Heart left ventricle (tissue), 16 donors: ENCODE data around the gene LRFN4. TPM values are rescaled to one million over a fixed set of nuclear protein-coding genes. Genes with fewer than 3 reads are reported as not detected.

ENCODE experiments used
- ATAC-seq, 4 donors: fragments of 200-7000 bp; cut with Tn5 transposase; one replicate each; pipeline ENCODE4 v1.9.1; 2020 to 2022; ENCODE audit warnings: moderate library complexity in 4 of 4, mild to moderate bottlenecking in 3 of 4, moderate number of reproducible peaks in 1 of 4
- DNase-seq, 5 donors: peaks; one replicate each; pipeline ENCODE4 v3.0.0-alpha.2; 2020
- H3K27ac ChIP-seq, 12 donors: fragments of 200-600 bp; sonication (generic) in 4 of 12; one replicate each; pipeline versions ENCODE4 v1.5.0 to v1.8.0; 2016 to 2022; ENCODE audit warnings: mild to moderate bottlenecking in 2 of 12
- H3K27me3 ChIP-seq, 9 donors: fragments of 200-600 bp; sonication (generic) in 2 of 9; one replicate each; pipeline versions ENCODE4 v1.5.1 to v1.8.0; 2016 to 2022; ENCODE audit warnings: mild to moderate bottlenecking in 3 of 9
- H3K36me3 ChIP-seq, 9 donors: fragments of 200-600 bp; sonication (generic) in 2 of 9; one replicate each; pipeline versions ENCODE4 v1.5.0 to v1.8.0; 2018 to 2022; ENCODE audit warnings: mild to moderate bottlenecking in 2 of 9
- H3K4me1 ChIP-seq, 12 donors: fragments of 200-600 bp; sonication (generic) in 4 of 12; one replicate each; pipeline versions ENCODE4 v1.5.0 to v1.8.0; 2016 to 2022; ENCODE audit warnings: mild to moderate bottlenecking in 3 of 12
- H3K4me3 ChIP-seq, 12 donors: fragments of 200-600 bp; sonication (generic) in 4 of 12; one replicate each; pipeline versions ENCODE4 v1.5.0 to v1.8.0; 2017 to 2022; ENCODE audit warnings: mild to moderate bottlenecking in 9 of 12, moderate library complexity in 4 of 12
- H3K9me3 ChIP-seq, 12 donors: fragments of 200-600 bp; sonication (generic) in 4 of 12; one replicate each; pipeline versions ENCODE4 v1.5.0 to v1.8.0; 2016 to 2022; ENCODE audit warnings: mild to moderate bottlenecking in 1 of 12
- CTCF ChIP-seq, 12 donors: fragments of 200-600 bp; sonication (generic) in 4 of 12; IDR thresholded peaks; one replicate each; pipeline versions ENCODE4 v1.5.0 to v1.8.0; 2018 to 2022; ENCODE audit warnings: antibody characterized with exemption in 12 of 12, mild to moderate bottlenecking in 5 of 12
- POLR2A ChIP-seq, 2 donors: fragments of 450-650 bp; IDR thresholded peaks; one replicate each; pipeline ENCODE4 v1.6.1; 2017; ENCODE audit warnings: antibody characterized with exemption in 2 of 2, mild to moderate bottlenecking in 2 of 2, moderate library complexity in 2 of 2
- WGBS, 4 donors: extraction: QIAGEN DNeasy Blood & Tissue Kit in 2 of 4; methylation state at CpG; one replicate each; pipeline versions ENCODE4 v1.1.5 to v1.1.7; 2013 to 2018; 5-methylcytosine and 5-hydroxymethylcytosine counted together
- intact Hi-C, 10 donors: fragments of 100-400 bp; cut with DNase I; formaldehyde crosslinking; loops; one replicate each; pipeline versions ENCODE4 v1.11.1 to v1.14.2; 2022
- polyA plus RNA-seq, 2 donors: library from polyadenylated mRNA; stranded (reverse); fragments of 200-250 nt; gene quantifications; one replicate each; pipeline ENCODE4 v1.2.3, GENCODE V29; 2013
- total RNA-seq, 9 donors: library from RNA; depleted of rRNA in 2 of 9; stranded (reverse); fragments of >200 nt in 2 of 9; fragmentation: NEBNext Ultra II Directional in 3 of 9; extraction: Animal tissue kit (Norgen Biotek cat#: 25700) in 3 of 9; gene quantifications; one replicate each; pipeline versions ENCODE4 v1.1.0 to v1.2.4, GENCODE V29; 2016 to 2023
- donor health status: ischemic (EF 13 %, LVEDD 7.1; RV severe dilation, severe dysfunction).
- donor health status: healthy with polysubstance abuse.
- donor health status: DM: no; HTN: yes; CAD: no.
- donor health status: DM: no; HTN: no; CAD: no.
- donor health status: ischemic (EF 25% LVEDD 6.9; RV normal size, moderate dysfunction).
- donor health status: ischemic (EF 25% LVEDD 5.7; RV mildly dilated, moderate dysfunction).
- donor health status: healthy.
- donor health status: DM: yes; HTN: yes; CAD: no.
- donor health status: ischemic (EF 35%, LVEDD 5.7; RV mildly dilated, moderate dysfunction).
- donor health status: nonischemic (EF 11% LVEDD 7.7; RV severe dilation, severe dysfunction).
- donor health status: DM: yes; HTN: yes; CAD: no.
- donor health status: PGD.
- donor health status: ischemic (EF 29% LVEDD 5.4; RV normal size, mild dysfunction).
- donor health status: nonischemic (EF 23%, LVEDD 6.1; RV moderate dilation, normal function).

Gene LRFN4
- total and polyA plus RNA-seq, 11 donors = 8.2 to 22.1 (median 15.4) TPM

- no peak overlapping the region for H3K27ac ChIP-seq
- no peak for TF ChIP-seq POLR2A (IDR thresholded peaks at IDR 0.05)
- TF ChIP-seq CTCF (IDR thresholded peaks at IDR 0.05) = no peak
- 59 to 73% (median 69%) methylated on average over 12 of the region's 12 CpGs for WGBS, 4 donors
- no peaks in the 10 kb centered on the region for H3K27me3 ChIP-seq
- no peaks in the 10 kb centered on the region for H3K36me3 ChIP-seq
- ATAC-seq (no peak), DNase-seq (no peak)
- H3K4me3 ChIP-seq = no peak overlapping the region
- H3K4me1 ChIP-seq = peaks cover 0 to 17% (median 0%) of the 10 kb centered on the region in 12 donors
- intact Hi-C loops = no loop called here
- no peaks in the 10 kb centered on the region for H3K9me3 ChIP-seq
Measured at GRCh38 chr11:66878474-66878873, 21.6 kb downstream of the LRFN4 start.

GRCh38 chr11:66879000-66879399 is 22.1 kb downstream of the LRFN4 start:
- no peak overlapping the region for H3K4me3 ChIP-seq
- no peaks in the 10 kb centered on the region for H3K36me3 ChIP-seq
- H3K27me3 ChIP-seq = no peaks in the 10 kb centered on the region
- intact Hi-C loops = no loop called here
- peaks cover 0 to 17% (median 0%) of the 10 kb centered on the region in 12 donors for H3K4me1 ChIP-seq
- WGBS, 4 donors = 88 to 97% (median 94%) methylated on average over 4 to 7 of the region's 7 CpGs
- TF ChIP-seq POLR2A (IDR thresholded peaks at IDR 0.05) (no peak), CTCF (IDR thresholded peaks at IDR 0.05) (no peak)
- H3K27ac ChIP-seq = no peak overlapping the region
- DNase-seq = no peak
- no peaks in the 10 kb centered on the region for H3K9me3 ChIP-seq
- ATAC-seq = no peak

- Histone ChIP-seq H3K27me3 (no peaks in the 10 kb centered on the region), H3K4me3 (no peak overlapping the region), H3K9me3 (no peaks in the 10 kb centered on the region), H3K27ac (no peak overlapping the region), H3K36me3 (no peaks in the 10 kb centered on the region), H3K4me1 (peaks cover 0 to 17% (median 0%) of the 10 kb centered on the region in 12 donors)
- 92 to 96% (median 93%) methylated on average over 9 of the region's 9 CpGs for WGBS, 4 donors
- ATAC-seq (no peak), DNase-seq (no peak)
- no peak for TF ChIP-seq CTCF (IDR thresholded peaks at IDR 0.05)
- TF ChIP-seq POLR2A (IDR thresholded peaks at IDR 0.05) = no peak
- intact Hi-C loops = no loop called here
Measured at GRCh38 chr11:66879583-66879982, 22.7 kb downstream of the LRFN4 start.

- intact Hi-C loops = loop anchor here in 3 of 10 donors (5.0 kb wide), 2 partner anchors 183 to 188 kb away; no protein-coding TSS in a partner anchor
- peak in 1 of 5 donors; percentile 28 for DNase-seq
- 89 to 92% (median 89%) methylated on average over 8 of the region's 8 CpGs for WGBS, 4 donors
Measured at GRCh38 chr11:66879999-66880398, 23.1 kb downstream of the LRFN4 start.

More at GRCh38 chr11:66879999-66880398, 23.1 kb downstream of the LRFN4 start:
- Histone ChIP-seq H3K4me3 (no peak overlapping the region), H3K27me3 (no peaks in the 10 kb centered on the region), H3K36me3 (no peaks in the 10 kb centered on the region), H3K9me3 (no peaks in the 10 kb centered on the region), H3K27ac (no peak overlapping the region), H3K4me1 (peaks cover 0 to 17% (median 0%) of the 10 kb centered on the region in 12 donors)
- no peak for ATAC-seq
- TF ChIP-seq CTCF (IDR thresholded peaks at IDR 0.05) (no peak), POLR2A (IDR thresholded peaks at IDR 0.05) (no peak)
